ENCODE measurements around the gene CARNS1. TPM values are rescaled to one million over a fixed set of nuclear protein-coding genes. Genes with fewer than 3 reads are reported as not detected.

CARNS1 gene
- polyA plus RNA-seq, 1 donor (not counting 4 experiments of a cell fraction or from before 2014, with no cell fraction given): not detected

GRCh38 chr11:67371189-67371910, 44.1 kb upstream of the CARNS1 start:
- Histone ChIP-seq H3K79me2 (ENCODE audit: control insufficient read depth, insufficient read depth, low read length) (no peaks in the 10 kb centered on the region), H2AFZ (ENCODE audit: control insufficient read depth, low read length) (no peak overlapping the region), H3K4me3 (ENCODE audit: control insufficient read depth in 2 of 3, extremely low read depth in 1 of 3, insufficient read depth in 2 of 3, low read depth in 1 of 3, low read length in 3 of 3) (no peak overlapping the region), H3K27ac (ENCODE audit: control insufficient read depth, insufficient read depth, low read length) (no peak overlapping the region), H3K9ac (ENCODE audit: control insufficient read depth, extremely low read depth, insufficient read depth, low read length) (no peak overlapping the region), H3K4me1 (ENCODE audit: control insufficient read depth, extremely low read depth, insufficient read depth, low read length) (peaks cover 29% of the 10 kb centered on the region), H3K36me3 (ENCODE audit: control insufficient read depth in 2 of 2, extremely low read depth in 1 of 2, insufficient read depth in 2 of 2, low read length in 2 of 2) (no peaks in the 10 kb centered on the region), H3K9me1 (ENCODE audit: control insufficient read depth, extremely low read depth, insufficient read depth, low read length) (no peaks in the 10 kb centered on the region), H4K20me1 (ENCODE audit: control insufficient read depth, extremely low read depth, insufficient read depth, low read length) (peaks cover 5% of the 10 kb centered on the region), H3K9me3 (ENCODE audit: control insufficient read depth, low read depth, low read length) (no peaks in the 10 kb centered on the region), H3K4me2 (ENCODE audit: control insufficient read depth, extremely low read depth, insufficient read depth, low read depth, low read length) (no peak overlapping the region), H3K27me3 (ENCODE audit: control insufficient read depth, extremely low read depth, insufficient read depth, low read length) (no peaks in the 10 kb centered on the region)
- TF ChIP-seq EZH2 (IDR thresholded peaks at IDR 0.05; ENCODE audit: low read length) (no peak), CTCF (optimal IDR thresholded peaks at IDR 0.05 in 1 of 3, IDR thresholded peaks at IDR 0.05 in 1 of 3, conservative IDR thresholded peaks at IDR 0.05 in 1 of 3; ENCODE audit: extremely low read depth in 1 of 3, insufficient read depth in 2 of 3, low read length in 3 of 3) (peak; percentile 55 to 75 (median 58))
- dilution Hi-C loops (cut with MboI; ENCODE audit: extremely low pct_ligation_motif_present, low sequenced_read_pairs): no loop called here
- no peak for DNase-seq (ENCODE audit: low read depth, low spot score)
- no peak for FAIRE-seq

GRCh38 chr11:67371911-67372320, 43.6 kb upstream of the CARNS1 start:
- Histone ChIP-seq H3K9ac (ENCODE audit: control insufficient read depth, extremely low read depth, insufficient read depth, low read length) (no peak overlapping the region), H3K4me3 (ENCODE audit: control insufficient read depth in 2 of 3, extremely low read depth in 1 of 3, insufficient read depth in 2 of 3, low read depth in 1 of 3, low read length in 3 of 3) (peak overlapping the region in 1 of 3 experiments; percentile 60), H3K79me2 (ENCODE audit: control insufficient read depth, insufficient read depth, low read length) (no peaks in the 10 kb centered on the region), H3K36me3 (ENCODE audit: control insufficient read depth in 2 of 2, extremely low read depth in 1 of 2, insufficient read depth in 2 of 2, low read length in 2 of 2) (no peaks in the 10 kb centered on the region), H3K4me1 (ENCODE audit: control insufficient read depth, extremely low read depth, insufficient read depth, low read length) (peaks cover 25% of the 10 kb centered on the region), H2AFZ (ENCODE audit: control insufficient read depth, low read length) (no peak overlapping the region), H3K4me2 (ENCODE audit: control insufficient read depth, extremely low read depth, insufficient read depth, low read depth, low read length) (peak overlapping the region; percentile 16), H3K27me3 (ENCODE audit: control insufficient read depth, extremely low read depth, insufficient read depth, low read length) (no peaks in the 10 kb centered on the region), H4K20me1 (ENCODE audit: control insufficient read depth, extremely low read depth, insufficient read depth, low read length) (peaks cover 5% of the 10 kb centered on the region), H3K9me1 (ENCODE audit: control insufficient read depth, extremely low read depth, insufficient read depth, low read length) (no peaks in the 10 kb centered on the region), H3K27ac (ENCODE audit: control insufficient read depth, insufficient read depth, low read length) (no peak overlapping the region), H3K9me3 (ENCODE audit: control insufficient read depth, low read depth, low read length) (no peaks in the 10 kb centered on the region)
- FAIRE-seq: no peak
- dilution Hi-C loops (cut with MboI; ENCODE audit: extremely low pct_ligation_motif_present, low sequenced_read_pairs): no loop called here
- DNase-seq (ENCODE audit: low read depth, low spot score): no peak
- TF ChIP-seq EZH2 (IDR thresholded peaks at IDR 0.05; ENCODE audit: low read length) (no peak), CTCF (optimal IDR thresholded peaks at IDR 0.05 in 1 of 3, IDR thresholded peaks at IDR 0.05 in 1 of 3, conservative IDR thresholded peaks at IDR 0.05 in 1 of 3; ENCODE audit: extremely low read depth in 1 of 3, insufficient read depth in 2 of 3, low read length in 3 of 3) (no peak)

Measured in keratinocyte (primary cell).